Nephron (organoid): ENCODE measurements around the gene THY1.

ENCODE experiments used
- H3K27ac Mint-ChIP-seq, 3 experiments: 2 replicates each; pipeline ENCODE4 v1.8.0; 2020; ENCODE audit warnings: mixed read lengths in 3 of 3, mild to moderate bottlenecking in 2 of 3, moderate library complexity in 1 of 3
- H3K27me3 Mint-ChIP-seq: 2 replicates; pipeline ENCODE4 v1.8.0; 2021; ENCODE audit warnings: low read depth, mild to moderate bottlenecking, moderate library complexity, mixed read lengths
- H3K36me3 Mint-ChIP-seq: 2 replicates; pipeline ENCODE4 v1.8.0; 2020; ENCODE audit warnings: low read depth, mixed read lengths
- H3K4me1 Mint-ChIP-seq: 2 replicates; pipeline ENCODE4 v1.8.0; 2020; ENCODE audit warnings: mixed read lengths
- H3K4me3 Mint-ChIP-seq, 3 experiments: 2 replicates each; pipeline ENCODE4 v1.8.0; 2020; ENCODE audit warnings: mild to moderate bottlenecking in 3 of 3, mixed read lengths in 3 of 3, moderate library complexity in 2 of 3
- H3K9me3 Mint-ChIP-seq: 2 replicates; pipeline ENCODE4 v1.8.0; 2020; ENCODE audit warnings: mixed read lengths
- TF ChIP-seq, protein P1 (sequence below), 3 experiments: fragments of 200-600 bp; sonication (generic); IDR thresholded peaks; one replicate each; pipeline ENCODE4 v1.5.0; 2021; ENCODE audit warnings: antibody characterized with exemption in 3 of 3; ENCODE audit not compliant: unreplicated experiment in 3 of 3

Gene THY1

DNA sequence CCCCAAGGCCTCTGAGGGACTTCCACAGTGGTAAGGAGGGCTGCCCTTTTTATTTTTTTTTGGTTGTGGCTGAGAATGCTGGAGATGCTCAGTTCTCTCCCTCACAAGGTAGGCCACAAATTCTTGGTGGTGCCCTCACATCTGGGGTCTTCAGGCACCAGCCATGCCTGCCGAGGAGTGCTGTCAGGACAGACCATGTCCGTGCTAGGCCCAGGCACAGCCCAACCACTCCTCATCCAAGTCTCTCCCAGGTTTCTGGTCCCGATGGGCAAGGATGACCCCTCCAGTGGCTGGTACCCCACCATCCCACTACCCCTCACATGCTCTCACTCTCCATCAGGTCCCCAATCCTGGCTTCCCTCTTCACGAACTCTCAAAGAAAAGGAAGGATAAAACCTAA lies 4.2 kb downstream of the THY1 start:
- Mint-ChIP-seq H3K27ac (no peak overlapping the region), H3K27me3 (peaks cover 37% of the 10 kb centered on the region), H3K4me1 (peaks cover 34% of the 10 kb centered on the region), H3K4me3 (no peak overlapping the region), H3K36me3 (peaks cover 21% of the 10 kb centered on the region), H3K9me3 (peaks cover 4% of the 10 kb centered on the region)
- TF ChIP-seq, protein P1, sequence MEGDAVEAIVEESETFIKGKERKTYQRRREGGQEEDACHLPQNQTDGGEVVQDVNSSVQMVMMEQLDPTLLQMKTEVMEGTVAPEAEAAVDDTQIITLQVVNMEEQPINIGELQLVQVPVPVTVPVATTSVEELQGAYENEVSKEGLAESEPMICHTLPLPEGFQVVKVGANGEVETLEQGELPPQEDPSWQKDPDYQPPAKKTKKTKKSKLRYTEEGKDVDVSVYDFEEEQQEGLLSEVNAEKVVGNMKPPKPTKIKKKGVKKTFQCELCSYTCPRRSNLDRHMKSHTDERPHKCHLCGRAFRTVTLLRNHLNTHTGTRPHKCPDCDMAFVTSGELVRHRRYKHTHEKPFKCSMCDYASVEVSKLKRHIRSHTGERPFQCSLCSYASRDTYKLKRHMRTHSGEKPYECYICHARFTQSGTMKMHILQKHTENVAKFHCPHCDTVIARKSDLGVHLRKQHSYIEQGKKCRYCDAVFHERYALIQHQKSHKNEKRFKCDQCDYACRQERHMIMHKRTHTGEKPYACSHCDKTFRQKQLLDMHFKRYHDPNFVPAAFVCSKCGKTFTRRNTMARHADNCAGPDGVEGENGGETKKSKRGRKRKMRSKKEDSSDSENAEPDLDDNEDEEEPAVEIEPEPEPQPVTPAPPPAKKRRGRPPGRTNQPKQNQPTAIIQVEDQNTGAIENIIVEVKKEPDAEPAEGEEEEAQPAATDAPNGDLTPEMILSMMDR (IDR thresholded peaks at IDR 0.05; ENCODE audit: unreplicated experiment in 3 of 3), result no peak

- Mint-ChIP-seq H3K27ac (peak overlapping the region in 1 of 3 experiments; percentile 48), H3K27me3 (peaks cover 32% of the 10 kb centered on the region), H3K4me1 (peaks cover 34% of the 10 kb centered on the region), H3K9me3 (peaks cover 4% of the 10 kb centered on the region), H3K36me3 (peaks cover 21% of the 10 kb centered on the region), H3K4me3 (peak overlapping the region in 2 of 3 experiments; percentile 18 to 26)
- TF ChIP-seq, protein P1 (IDR thresholded peaks at IDR 0.05; ENCODE audit: unreplicated experiment in 3 of 3), result no peak
Observed at GRCh38 chr11:119417726-119418540, 5.0 kb downstream of the THY1 start.

DNA sequence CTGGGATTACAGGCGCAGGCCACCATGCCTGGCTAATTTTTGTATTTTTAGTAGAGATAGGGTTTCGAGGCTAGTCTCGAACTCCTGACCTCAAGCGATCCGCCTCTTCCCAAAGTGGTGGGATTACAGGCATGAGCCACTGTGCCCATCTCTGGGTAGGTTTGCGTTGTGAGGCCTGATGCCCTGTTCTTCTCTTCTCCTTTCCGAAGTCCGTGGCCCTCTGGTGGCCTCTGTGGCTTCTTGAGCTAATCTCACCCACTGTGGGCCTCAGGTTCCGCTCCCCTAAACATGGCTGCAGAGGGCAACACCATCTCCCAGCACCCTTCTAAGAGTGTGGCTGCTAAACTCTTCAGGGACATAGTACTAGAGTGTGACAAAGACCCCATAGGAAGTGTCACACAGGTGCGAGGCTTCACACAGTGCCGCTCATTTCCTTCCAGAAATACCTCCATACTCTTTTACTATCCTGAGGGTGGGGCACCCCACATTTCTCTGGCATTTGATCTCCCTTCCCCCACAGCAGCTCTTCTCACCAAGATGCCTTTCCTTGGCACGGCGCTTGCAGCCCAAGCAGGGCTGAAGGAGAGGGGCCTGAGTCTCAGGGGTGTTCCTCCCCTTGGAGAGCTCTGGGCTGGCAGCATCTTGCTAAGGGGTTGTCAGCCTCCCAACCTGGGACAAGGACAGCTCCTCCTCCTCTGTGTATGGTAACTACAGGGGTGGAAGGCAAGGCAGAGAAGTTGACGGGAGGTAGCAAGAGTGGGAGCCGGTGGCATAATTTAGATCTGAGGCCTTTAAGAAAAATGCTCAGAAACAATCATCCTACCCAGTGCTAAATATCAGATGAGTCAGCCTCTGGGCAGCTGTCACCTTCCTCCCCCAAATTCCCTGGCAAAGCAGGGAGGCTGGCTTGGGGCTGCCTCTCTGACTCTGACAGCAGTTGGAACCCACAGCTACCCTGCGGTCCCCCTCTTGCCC lies 6.1 kb downstream of the THY1 start:
- peak overlapping the region in 2 of 3 experiments; percentile 48 to 62 for H3K27ac Mint-ChIP-seq

GRCh38 chr11:119415966-119416365 lies 7.0 kb downstream of the THY1 start:
- peaks cover 21% of the 10 kb centered on the region for H3K36me3 Mint-ChIP-seq
- H3K27me3 Mint-ChIP-seq, result peaks cover 17% of the 10 kb centered on the region
- H3K27ac Mint-ChIP-seq, result no peak overlapping the region
- no peak overlapping the region for H3K4me3 Mint-ChIP-seq
- peaks cover 4% of the 10 kb centered on the region for H3K9me3 Mint-ChIP-seq
- TF ChIP-seq, protein P1 (IDR thresholded peaks at IDR 0.05; ENCODE audit: unreplicated experiment in 3 of 3), result no peak
- H3K4me1 Mint-ChIP-seq, result peaks cover 20% of the 10 kb centered on the region

More for the DNA sequence above, 6.1 kb downstream of the THY1 start:
- Mint-ChIP-seq H3K36me3 (peaks cover 21% of the 10 kb centered on the region), H3K27me3 (peaks cover 24% of the 10 kb centered on the region), H3K4me1 (peaks cover 27% of the 10 kb centered on the region), H3K4me3 (no peak overlapping the region), H3K9me3 (peaks cover 4% of the 10 kb centered on the region)
- TF ChIP-seq, protein P1 (IDR thresholded peaks at IDR 0.05; ENCODE audit: unreplicated experiment in 3 of 3), result no peak

GRCh38 chr11:119415517-119415916 lies 7.5 kb downstream of the THY1 start:
- H3K27me3 Mint-ChIP-seq, result peaks cover 14% of the 10 kb centered on the region
- H3K27ac Mint-ChIP-seq, result no peak overlapping the region
- H3K36me3 Mint-ChIP-seq, result peaks cover 21% of the 10 kb centered on the region
- H3K4me3 Mint-ChIP-seq, result no peak overlapping the region
- TF ChIP-seq, protein P1 (IDR thresholded peaks at IDR 0.05; ENCODE audit: unreplicated experiment in 3 of 3), result no peak
- peaks cover 4% of the 10 kb centered on the region for H3K9me3 Mint-ChIP-seq
- H3K4me1 Mint-ChIP-seq, result peaks cover 20% of the 10 kb centered on the region
